ENCODE results near the gene TSN.
"Not testable (repeated sequence)": the region's sequence is repeated elsewhere in the genome, so short reads cannot be mapped to it uniquely, and the experiment has no call there.

Gene TSN

GRCh38 chr2:121804340-121804739, 48.9 kb downstream of the TSN start:
- DNase-seq: peak; percentile 78

DNA sequence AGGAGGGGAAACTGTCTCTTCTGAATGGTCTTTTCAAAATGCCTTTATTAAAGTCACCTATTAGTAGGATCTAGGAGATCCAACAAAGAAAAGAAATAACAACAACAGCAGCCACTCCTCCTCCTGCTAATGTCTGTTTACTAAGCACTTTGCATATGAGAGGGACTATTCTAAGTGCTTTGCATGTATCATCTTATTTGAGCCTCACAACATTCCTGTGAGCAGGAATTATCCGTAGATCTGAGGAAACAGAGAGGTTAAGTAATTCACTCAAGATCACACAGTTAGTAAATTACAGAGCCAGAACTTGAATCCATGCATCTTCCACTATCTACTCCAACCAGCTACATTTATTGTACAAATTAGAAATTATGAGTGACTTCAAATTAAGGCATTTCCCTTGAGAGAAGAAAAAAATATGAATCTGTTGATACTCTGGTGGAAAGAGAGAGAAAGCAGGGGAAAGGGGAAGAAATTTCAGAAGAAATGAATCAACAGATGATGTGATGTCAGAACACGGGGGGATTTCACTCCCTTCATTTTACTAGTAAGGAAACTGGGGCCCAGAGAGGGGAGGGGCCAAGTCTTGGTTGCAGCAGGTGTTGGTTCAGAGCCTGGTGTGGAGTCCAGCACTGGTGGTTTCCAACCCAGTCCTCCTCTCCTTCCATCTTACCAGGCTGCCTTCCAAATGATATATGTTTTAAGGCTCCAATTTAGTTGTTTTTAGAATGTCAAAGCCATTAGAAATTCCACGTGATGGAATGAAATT, 49.7 kb downstream of the TSN start:
- no peak for DNase-seq

GRCh38 chr2:121805766-121806143, 50.3 kb downstream of the TSN start:
- no peak for DNase-seq

GRCh38 chr2:121807771-121808170, 52.3 kb downstream of the TSN start:
- not testable (repeated sequence) for DNase-seq

DNA sequence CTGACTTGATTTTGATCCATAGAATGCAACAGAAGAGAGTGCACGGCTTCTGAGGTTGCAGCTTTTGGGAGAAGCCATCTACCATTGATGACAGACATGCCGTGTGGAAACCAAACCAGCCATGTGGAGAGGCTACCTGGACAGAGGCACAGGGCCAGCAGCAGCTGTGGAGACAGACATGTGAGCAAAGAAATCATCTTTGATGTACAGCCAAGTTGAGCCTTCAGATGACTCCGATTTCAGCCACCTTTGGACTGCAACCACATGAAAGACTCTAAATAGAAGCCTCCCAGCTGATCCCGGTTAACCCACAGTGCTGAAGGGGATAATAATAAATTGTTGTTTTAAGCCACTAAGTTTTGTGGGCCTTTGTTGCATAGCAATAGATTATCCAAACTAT, 54.2 kb downstream of the TSN start:
- DNase-seq: no peak

DNA sequence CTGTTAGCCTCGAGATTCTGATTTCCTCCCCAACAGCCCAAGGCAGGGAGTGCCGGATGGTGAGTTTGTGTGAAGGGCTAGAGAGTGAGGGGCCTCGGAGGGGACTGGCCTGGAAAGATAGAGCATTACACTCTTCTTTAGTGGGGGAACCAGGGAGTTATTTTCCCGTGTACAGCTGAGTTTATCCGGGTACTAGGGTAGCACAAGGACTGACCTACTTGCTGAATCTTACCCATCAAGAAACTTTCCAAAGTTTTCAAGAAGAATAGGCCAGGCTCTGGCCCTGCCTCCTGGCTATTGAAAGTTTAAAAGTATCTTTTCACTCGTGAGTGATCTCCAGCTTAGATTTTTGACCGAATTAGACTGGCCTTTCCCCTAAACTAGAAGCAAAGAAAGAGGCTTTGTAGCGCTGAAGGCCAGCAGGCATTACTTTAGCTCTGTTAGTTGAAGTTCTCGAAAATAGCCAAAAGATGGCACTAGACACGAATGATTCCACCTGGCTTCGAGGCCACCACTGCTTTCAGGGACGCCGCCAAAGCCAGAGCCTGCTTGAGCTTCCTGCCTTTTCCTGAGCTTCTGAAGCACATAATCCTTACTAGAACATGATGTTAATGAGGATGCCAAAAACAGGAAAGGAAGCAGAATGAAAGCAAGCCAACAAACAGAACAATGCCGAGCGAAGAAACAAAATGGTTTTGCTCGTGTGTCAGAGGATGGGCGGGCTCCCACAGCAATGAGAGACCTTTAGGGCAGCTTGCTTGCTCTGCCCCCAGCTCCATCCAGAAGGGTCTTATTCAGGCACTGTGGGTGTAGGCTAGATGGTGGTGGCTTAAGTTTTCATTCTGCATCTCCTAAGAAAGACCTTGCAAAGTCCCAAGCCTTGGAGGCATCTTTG, 55.8 kb downstream of the TSN start:
- DNase-seq: peak; percentile 3

- not testable (repeated sequence) for DNase-seq
These were observed 57.6 kb downstream of the TSN start for GRCh38 chr2:121813083-121813482.

GRCh38 chr2:121815216-121815615, 59.8 kb downstream of the TSN start:
- no peak for DNase-seq

DNA sequence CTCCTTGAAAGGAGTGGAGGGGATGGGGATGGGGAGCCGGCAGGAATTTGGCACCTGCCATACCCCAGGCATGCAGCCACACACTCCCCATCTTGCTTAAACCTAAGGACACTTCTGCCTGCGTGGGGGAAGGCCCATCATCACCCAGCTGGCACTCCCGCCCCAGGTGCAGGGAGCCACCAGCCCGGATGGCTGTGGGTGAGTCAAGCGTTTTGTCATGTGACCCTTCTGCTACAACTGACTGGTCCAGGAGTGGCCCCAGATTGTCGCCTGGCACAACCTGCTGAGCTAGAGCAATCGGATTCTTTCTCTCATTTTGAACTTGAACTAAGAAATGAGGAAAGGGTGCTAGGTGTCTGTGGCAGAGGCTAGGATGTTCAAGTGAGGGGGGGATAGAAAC, 61.3 kb downstream of the TSN start:
- no peak for DNase-seq

GRCh38 chr2:121817304-121817703, 61.9 kb downstream of the TSN start:
- not testable (repeated sequence) for DNase-seq

Measured in DMS79 (cell line).